ENCODE measurements around the gene GNB1. TPM values are rescaled to one million over a fixed set of nuclear protein-coding genes. Genes with fewer than 3 reads are reported as not detected.
"Not testable (repeated sequence)": the region's sequence is repeated elsewhere in the genome, so short reads cannot be mapped to it uniquely, and the experiment has no call there.

GNB1 gene
- total RNA-seq, 1 experiment from 2014 or later = 44.0 TPM

DNA sequence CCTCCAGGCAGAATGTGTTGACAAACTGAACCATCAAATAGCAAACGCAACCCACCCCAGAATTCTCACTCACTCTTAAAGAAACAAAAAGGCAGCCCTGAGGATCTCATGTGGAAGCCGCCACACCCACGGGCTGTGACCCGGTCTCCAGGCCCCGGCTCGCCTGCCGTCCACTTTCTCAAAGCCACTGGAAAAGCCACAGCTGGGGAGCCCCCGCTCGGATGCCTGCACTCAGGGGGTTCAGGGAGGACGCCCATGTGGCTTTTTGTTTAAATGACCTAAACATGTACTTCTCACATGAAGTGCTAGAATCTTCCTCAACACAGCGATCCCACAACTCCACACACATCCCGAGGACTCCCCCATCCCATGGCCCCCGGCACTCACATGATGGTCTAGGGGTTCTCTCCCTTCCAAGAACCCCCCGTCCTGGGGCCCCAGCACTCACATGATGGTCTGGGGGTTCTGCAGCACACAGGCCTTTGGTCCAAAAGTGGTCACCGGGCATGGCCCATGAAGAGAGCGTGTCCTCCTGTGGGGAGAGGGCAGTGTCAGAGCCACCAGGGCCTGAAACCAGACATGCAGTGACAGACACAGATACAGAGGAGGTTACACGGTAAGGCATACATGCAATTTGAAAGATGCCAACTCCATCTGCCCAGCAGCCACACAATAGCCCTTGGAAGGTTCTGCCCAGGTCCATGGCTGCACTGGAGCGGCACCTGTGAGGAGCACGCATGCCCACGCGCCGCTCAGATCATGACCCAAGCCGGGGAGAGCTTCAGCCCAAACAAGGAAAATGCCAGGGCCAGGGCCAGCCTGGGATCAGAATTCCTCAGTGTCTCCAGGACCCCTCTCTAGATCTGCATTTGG lies 129.1 kb downstream of the GNB1 start:
- DNase-seq (ENCODE audit: low spot score) = no peak

DNA sequence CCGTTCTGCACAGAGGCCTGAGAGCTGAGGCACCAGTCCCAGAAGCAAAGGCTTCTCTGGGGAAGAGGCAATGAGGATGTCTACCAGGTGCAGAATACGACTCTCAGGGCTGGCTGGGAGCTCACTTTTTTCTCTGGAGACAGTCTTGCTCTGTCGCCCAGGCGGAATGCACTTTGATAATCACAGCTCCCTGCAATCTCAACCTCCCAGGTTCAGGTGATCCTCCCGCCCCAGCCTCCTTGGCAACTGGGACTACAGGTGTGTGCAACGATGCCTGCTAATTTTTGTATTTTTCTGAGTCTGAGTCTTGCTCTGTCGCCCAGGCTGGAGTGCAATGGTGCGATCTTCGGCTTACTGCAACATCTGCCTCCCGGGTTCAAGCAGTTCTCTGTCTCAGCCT lies 130.2 kb downstream of the GNB1 start:
- no peak for DNase-seq (ENCODE audit: low spot score)

DNA sequence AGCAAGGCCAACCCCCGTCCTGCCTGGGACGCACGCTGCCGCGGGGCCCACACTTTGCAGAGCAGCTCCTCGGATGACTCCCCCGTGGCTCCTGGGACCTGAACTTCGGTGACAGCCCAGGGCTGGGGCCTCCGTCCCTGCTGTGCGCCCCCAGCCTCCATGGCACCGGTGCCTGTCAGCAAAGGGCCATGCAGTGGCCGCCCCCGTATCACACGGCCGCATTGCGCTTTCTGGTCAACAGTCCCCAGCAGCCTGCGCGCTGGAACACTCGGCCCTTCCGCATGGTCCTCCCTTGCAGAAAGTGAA lies 130.6 kb downstream of the GNB1 start:
- no peak for DNase-seq (ENCODE audit: low spot score)

DNA sequence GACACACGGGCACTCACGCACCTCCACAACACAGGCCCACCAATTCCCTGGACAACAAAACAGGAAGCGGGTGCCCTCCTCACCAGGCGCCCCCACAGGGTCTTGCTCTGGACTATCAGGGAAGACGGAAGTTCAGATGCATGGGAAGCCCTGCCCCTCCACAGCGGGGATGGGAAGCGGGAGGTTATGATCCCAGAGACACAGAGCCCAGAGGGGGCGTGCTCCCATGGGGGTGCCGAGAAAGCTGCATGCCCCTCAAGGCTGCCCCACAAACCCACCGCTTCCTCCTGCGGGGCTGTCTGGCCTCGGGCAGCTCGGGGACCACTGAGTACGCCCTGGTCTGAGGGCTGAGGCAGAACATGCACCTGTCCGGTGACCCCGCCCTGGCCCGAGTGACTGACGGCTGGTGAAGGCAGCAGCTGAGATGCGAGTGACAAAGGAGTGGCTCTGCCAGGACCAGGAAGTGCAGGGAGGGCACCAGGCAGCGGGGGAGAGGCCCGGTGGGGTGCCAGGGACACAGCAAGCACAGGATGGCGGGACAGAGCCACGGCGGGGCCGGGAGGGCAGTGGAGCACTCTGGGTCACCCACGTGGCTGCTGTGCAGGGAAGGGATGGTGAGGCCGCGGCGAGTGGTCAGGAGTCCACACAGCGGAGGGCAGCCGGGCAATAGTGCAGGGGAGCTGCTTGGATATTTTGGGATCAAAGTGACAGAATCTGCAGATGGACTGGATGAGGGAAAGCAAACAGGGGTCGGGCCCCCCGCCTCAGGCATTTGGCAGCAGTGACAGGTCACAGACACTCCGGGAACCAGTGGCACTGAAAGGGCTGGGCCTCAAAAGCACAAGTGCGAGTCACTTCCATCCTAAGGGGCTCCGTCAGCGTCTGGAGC lies 131.2 kb downstream of the GNB1 start:
- DNase-seq (ENCODE audit: low spot score) = no peak

DNA sequence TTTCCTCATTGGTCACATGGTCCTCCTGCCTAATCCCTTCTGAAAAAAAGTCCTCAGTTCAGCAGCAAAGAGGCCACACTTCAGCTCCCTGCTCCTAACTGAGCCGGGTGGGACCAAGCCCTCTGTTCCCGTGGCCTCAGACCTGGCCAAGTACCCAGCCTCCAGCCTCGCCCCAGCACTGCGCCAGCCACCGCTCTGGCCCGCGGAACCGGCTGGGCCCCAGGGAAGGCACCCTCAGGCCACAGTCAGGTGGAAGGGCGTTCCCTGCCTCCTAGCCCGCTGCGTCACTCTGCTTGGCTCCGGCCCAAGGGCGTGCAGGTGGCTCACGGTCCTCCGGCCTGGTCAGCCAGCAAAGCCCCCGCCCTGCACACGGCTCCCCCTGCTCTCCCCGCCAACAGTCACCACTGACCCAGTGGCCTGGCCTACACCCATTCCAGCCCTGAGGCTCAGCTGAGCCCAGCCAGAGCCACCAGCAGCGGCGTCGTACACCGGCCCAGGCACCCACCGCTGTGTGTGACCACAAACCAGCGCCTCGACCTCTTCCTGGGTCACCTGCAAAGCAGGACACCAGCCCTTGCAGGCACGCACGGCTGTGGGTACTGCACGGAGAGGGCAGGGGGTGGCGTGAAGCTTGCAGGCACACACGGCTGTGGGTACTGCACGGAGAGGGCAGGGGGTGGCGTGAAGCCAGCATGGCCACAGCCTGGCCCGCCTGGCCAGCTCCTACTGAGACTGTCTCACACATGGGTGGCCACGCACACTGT lies 132.0 kb downstream of the GNB1 start:
- peak; percentile 84 for DNase-seq (ENCODE audit: low spot score)

DNA sequence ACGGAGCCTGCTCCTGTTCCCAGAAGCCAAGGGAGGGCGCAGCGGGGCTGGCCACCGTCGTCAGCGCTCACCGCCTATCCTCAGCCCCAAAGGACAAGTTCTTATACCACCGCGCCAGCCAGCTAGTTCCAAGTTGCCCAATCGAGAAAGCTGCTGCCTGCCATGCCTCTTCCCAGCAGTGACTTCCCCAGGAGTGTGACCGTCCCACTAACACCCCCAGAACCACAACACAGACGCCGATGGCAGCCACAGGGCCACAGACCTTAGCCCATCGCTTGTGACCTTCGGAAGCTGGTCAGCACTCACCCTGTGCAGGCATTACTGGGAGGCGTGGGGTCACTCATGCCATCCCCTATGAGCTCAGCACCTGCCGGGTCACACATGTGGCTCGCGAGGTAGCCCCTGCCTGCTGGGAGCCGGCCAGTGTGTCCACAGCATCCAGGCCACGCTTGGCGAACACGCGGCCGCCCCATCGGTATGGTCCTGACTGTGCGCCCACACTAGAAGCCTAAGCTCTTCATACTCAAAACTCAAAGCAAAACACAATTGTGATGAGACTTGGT lies 132.7 kb downstream of the GNB1 start:
- DNase-seq (ENCODE audit: low spot score) = no peak

DNA sequence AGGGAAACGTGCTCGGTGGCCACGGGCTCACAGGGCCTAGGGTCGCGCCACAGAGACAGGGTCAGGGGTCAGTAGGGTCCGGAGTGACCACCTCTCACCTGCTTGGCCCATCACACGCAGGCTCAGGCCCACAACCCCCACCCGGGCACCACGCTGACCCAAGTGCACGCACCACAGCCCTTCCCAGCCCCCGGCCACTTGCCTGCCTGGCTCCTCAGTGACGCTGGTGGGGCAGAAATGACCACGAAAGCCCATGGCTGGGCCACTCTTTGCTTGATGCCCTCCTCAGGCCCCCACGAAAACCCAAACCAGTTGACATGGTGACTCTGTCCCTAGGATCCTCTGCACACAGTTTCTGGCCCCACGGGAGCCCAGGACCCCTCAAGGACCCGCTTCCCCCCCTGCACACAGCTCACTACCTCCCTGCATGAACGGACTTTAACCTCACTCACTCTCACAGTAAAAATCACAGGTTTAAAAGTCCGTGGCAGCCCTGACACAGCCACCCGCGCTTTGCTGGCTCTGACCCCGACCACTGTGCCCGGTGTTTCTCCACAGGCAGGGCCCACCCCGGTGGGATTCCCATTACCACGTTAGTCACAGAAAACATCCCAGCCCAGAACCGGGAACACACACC lies 133.3 kb downstream of the GNB1 start:
- DNase-seq (ENCODE audit: low spot score) = no peak

DNA sequence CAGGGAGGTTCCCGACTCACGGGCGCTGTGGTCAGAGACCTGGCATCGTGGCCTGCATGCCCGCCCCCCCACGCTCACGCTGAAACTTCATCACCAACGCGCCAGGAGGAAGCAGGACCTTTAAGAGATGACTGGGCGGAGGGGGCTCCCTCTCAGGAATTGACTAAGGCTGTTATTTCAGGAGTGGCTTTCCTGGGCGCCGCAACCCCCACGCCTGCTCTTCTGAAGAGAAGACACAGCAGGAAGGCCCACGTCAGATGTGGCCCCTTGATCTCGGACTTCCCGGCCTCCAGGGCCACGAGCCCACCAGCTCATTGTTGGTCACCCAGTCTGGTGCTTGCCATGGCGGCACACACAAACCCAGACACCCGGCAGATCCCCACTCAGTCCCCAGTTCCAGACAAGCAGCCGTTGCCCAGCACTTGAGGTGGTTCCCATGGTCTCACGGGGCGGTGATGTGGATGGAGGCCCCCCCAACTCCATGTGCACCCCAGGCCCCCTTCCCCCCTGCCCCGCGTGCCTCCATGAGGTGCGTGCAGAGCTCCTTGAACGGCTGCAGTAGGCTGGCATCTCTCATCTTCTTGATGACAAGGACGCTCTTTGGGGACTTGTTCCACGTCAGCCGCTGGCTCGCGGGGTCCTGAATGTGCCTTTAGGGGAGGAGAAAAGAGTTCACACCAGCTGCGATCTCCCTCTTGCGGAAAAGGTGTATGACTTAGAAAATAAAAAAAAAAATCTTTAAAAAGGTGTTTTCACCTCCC lies 134.0 kb downstream of the GNB1 start:
- no peak for DNase-seq (ENCODE audit: low spot score)

DNA sequence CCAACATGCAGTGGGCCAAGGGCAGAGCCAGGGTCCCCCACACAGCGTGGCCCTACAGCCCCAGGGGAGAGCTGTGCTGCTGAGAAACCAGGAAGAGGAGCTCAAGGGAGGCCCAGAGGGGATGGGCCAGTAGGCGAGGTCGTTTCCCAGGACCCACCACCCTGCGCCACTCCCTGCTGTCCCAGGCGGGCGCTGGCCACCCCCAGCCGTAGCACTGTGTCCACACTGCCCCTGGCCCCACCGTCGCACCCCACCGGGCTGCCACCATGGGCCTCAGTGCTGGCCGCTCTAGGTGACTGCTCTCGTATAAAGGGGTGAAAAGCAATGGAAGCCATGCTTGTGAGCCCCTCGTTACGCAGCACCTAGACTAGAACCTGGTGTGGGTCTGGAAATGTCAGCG lies 135.0 kb downstream of the GNB1 start:
- no peak for DNase-seq (ENCODE audit: low spot score)

DNA sequence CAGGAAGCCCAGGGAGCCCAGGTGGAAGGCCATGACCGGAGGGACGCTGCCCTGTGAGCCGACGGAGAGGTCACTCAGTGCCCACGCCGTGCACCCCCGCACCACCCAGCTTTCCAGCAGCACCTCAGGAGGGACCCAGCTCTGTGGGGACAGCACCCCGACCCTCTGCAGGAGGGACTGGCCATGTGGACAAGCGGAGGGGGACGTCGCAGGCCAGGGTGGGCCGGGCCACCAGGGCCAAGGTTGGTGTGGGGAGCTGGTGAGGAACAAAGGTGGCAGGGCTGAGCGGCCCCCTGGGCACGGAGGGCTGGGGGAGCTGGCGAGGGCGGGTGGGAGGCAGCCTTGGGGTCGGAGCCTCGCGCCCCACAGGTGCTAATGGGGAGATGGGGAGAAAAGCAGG lies 135.5 kb downstream of the GNB1 start:
- no peak for DNase-seq (ENCODE audit: low spot score)

DNA sequence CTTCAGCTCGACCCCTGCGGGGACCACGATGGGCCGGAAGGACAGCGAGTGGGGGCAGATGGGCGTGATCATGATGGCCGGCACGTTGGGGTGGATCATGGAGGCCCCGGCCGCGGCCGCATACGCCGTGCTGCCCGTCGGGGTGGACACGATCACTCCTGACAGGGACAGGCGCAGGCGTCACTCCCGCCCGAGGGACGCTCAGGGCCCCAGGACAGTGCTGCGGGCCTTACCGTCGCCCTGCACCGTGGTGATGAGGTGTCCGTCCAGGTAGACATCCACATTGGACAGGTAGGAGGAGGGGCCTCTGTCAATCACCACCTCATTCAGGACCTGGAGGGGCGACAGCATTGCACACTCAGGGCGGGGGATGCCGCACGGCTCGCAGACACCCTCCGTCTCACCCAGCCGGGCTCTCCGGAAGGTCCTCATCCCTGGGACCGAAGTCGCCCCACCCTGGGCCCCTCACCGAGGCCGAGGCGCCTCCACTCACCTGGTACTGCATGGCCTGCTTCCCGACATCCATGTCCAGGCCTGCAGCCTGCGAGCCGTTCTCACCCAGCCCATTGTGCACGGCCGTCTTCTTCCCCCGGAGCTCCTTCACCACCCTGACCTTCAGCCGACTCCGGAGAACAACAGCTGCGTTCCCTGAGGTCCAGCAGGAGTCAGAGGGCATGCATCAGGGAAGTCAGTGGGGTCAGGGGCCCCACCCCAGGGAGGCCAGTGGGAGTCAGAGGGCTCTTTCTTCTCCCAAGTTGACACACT lies 136.7 kb downstream of the GNB1 start:
- no peak for DNase-seq (ENCODE audit: low spot score)

DNA sequence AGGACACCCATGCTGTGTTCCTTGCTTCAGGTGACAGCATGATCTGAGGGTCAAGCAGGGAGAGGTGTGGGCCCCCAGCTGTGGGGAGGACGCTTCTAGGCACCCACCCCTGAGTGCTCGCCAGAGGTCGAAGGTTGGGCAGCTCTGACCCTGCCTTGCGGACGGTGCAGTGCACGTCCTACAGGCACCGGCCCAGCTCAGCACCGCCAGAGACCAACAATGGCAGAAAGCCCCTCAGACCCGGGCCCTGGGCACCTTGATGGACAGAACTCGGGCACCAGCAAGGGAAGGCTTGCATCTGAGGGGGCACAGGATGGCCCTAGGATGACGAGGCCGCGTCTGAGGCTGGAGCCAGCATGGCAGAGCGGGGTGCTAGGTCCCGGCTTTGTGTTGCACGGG lies 137.3 kb downstream of the GNB1 start:
- no peak for DNase-seq (ENCODE audit: low spot score)

DNA sequence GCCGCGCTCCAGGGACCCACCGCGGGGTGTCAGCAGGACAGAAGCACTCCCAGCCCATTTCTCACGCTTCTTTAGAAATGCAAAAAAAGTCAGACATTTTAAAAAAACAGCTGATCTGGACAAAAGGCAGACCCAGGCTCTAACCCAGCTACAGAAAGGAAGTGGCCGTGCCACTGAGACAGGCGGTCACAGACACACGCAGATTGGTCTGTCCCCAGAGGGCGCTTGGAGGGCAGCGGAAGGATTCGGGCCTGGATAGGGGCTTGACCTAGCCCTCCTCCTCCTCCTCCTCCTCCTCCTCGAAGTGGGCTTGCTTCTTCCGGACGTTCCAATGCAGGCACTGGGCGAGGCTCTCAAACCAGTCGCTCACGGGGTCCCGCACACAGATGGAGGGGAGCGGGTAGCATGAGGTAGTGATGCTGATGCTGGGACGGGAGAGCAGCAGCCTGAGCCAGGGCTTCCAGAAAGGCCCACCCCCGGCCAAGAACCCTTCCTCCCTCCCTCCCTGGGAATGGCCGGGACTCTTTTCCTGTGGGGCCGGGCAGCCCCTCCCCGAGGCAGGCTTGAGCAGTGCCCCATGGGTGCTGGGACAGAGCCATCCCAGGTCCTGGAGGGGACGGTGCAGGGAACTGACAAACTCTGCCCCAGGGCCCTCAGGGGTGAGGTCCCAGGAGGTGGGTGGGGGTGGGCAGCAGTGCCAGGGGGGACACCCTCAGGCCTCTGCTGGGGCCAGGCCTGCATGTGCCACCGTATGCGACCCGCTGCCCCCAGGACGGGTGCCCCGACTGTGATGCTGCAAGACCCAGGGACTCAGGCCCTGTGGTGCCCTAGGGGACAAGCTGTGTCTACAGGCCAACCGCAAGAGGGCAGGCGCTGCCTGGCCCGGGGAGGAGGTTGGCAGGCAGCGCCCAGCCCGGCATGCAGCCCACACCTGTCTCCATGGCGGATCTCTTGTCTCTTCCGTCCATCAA lies 138.0 kb downstream of the GNB1 start:
- no peak for DNase-seq (ENCODE audit: low spot score)

DNA sequence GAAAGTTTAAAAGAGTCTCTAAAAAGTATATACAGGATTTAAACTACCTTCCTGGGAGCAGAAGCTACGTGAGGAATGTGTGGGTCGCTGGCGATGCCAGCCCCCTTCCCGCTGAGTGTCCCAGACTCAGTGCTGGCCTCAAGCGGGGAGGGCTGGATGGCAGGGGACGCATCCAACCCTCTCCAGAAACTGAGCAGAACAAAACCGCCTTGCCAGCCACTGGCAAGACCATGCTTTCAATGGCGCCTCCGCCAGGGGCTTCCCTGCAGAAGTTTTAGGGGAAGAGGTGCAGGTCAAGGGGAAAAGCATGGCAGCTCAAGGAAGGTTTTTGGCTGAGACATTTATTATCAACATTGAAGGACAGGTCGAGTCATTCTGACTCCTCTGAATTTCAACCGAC lies 138.7 kb downstream of the GNB1 start:
- no peak for DNase-seq (ENCODE audit: low spot score)

DNA sequence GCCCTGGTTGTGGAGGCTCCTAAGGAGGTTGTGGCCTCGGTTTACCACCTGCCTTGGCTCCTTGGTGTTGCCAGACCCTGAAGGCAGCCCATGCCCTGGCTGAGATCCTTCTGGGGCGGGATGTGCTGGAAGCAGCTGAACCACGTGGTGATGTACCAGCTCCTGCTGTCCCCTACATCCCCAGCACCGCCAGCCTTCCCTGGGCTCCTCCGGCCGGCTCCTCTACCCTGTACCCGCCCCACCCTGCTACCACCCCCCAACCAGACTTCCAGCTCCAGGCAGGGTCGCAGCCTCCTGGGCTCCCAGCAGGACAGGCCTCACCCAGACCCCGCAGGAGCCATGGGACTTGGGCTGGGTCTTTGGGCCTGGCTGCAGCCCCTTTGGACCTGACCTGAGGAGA lies 140.9 kb downstream of the GNB1 start:
- DNase-seq (ENCODE audit: low spot score) = not testable (repeated sequence)

DNA sequence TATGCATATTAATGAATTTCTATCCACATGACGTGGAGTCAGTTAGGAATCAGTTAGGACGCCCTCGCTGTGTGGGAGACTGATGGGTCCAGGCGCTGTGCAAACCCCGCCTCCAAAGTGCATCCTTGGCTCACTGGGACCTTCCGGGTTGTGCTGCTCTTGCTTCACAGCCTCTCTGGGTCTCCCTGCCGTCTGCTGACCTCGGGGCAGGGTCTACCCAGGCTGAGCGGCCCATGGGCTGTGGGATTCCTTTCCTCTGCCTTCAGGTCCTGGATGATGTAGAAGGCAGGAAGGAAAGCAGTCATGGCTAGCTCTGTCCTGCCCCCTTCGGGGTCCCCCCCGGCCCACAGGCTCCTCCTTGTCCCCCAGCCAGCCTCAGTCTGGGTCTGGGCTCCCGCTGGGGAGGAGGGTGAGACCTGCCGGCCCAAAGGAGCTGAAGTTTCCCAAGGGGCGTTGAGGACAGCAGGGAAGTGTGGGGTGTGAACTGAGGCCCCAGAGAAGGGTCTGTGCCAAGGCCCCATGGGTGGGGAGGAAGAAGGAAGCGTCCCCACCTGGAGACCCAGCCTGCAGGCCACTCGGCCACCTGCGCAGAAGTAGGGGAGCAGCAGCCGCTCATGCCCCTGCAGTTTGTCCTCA lies 142.1 kb downstream of the GNB1 start:
- no peak for DNase-seq (ENCODE audit: low spot score)

DNA sequence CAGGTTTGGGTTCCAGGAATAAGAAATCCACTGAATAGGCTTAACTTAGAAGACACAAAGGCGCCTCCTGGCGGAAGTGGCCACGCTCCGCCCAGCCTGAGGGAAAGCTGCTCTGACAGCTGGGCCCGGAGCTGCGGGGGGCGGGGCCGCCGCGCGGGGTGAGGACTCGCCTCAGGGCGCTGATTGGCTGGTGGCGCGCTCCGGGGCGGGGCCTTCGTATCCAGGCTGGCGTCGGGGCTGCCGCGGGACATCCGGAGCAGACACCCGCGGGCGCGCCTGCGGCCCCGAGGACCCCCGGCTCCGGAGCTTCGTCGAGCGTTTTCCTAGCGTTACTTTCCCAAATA lies 144.3 kb downstream of the GNB1 start:
- not testable (repeated sequence) for DNase-seq (ENCODE audit: low spot score)
